ENCODE measurements around the gene TKFC. TPM values are rescaled to one million over a fixed set of nuclear protein-coding genes. Genes with fewer than 3 reads are reported as not detected.

TKFC gene
- total and polyA plus RNA-seq, 9 of the 15 experiments (the other 6 are each of a cell fraction or from before 2014, with no cell fraction given) = 2.0 to 61.7 (median 28.5) TPM

- no peak for TF ChIP-seq SAP30 (IDR thresholded peaks at IDR 0.05; ENCODE audit: borderline replicate concordance, insufficient read depth, low read depth, low read length, poor library complexity, severe bottlenecking)
- TF ChIP-seq JUND (IDR thresholded peaks at IDR 0.05; ENCODE audit: borderline replicate concordance, low read depth, low read length) = no peak
- TF ChIP-seq JUND (tag; IDR thresholded peaks at IDR 0.05; ENCODE audit: borderline replicate concordance, low read depth, low read length) = no peak; the same call in 2 of the 3 replicates
- TF ChIP-seq CTBP1 (IDR thresholded peaks at IDR 0.05; ENCODE audit: borderline replicate concordance) = peak; percentile 84
- TF ChIP-seq SAFB (IDR thresholded peaks at IDR 0.05; ENCODE audit: borderline replicate concordance, low read depth, low read length) = no peak
- TF ChIP-seq LEF1 (IDR thresholded peaks at IDR 0.05) = no peak; the same call in 1 of the 2 replicates
- TF ChIP-seq WHSC1 (IDR thresholded peaks at IDR 0.05; ENCODE audit: low read length) = no peak
- no peak; the same call in 1 of the 2 replicates for TF ChIP-seq ZNF24 (IDR thresholded peaks at IDR 0.05)
- no peak for TF ChIP-seq IFI16 (CRISPR knock-in tag; IDR thresholded peaks at IDR 0.05)
- no peak for TF ChIP-seq ZNF444 (CRISPR knock-in tag; IDR thresholded peaks at IDR 0.05)
- no peak for TF ChIP-seq POLR3G (IDR thresholded peaks at IDR 0.05; ENCODE audit: extremely low read depth, insufficient read length, insufficient replicate concordance)
- TF ChIP-seq ZNF561 (CRISPR knock-in tag; conservative IDR thresholded peaks at IDR 0.05) = no peak
- TF ChIP-seq GATAD2B (IDR thresholded peaks at IDR 0.05; ENCODE audit: borderline replicate concordance) = no peak
- TF ChIP-seq ZKSCAN1 (IDR thresholded peaks at IDR 0.05; ENCODE audit: low read depth, low read length) = no peak
- TF ChIP-seq ZNF146 (CRISPR knock-in tag; IDR thresholded peaks at IDR 0.05; ENCODE audit: unreplicated experiment) = no peak
- no peak for TF ChIP-seq ZNF316 (IDR thresholded peaks at IDR 0.05)
- TF ChIP-seq MLX (CRISPR knock-in tag; conservative IDR thresholded peaks at IDR 0.05) = no peak
- TF ChIP-seq SIN3B (IDR thresholded peaks at IDR 0.05; ENCODE audit: low read depth) = peak; percentile 73
- no peak for TF ChIP-seq KLF16 (IDR thresholded peaks at IDR 0.05)
- TF ChIP-seq ZNF140 (CRISPR knock-in tag; IDR thresholded peaks at IDR 0.05) = no peak
- TF ChIP-seq NR2F6 (CRISPR knock-in tag; IDR thresholded peaks at IDR 0.05) = no peak
- no peak for TF ChIP-seq HINFP (tag; conservative IDR thresholded peaks at IDR 0.05; ENCODE audit: low read depth)
- TF ChIP-seq RBM17 (IDR thresholded peaks at IDR 0.05; ENCODE audit: borderline replicate concordance, low read depth, low read length) = no peak
- no peak for TF ChIP-seq IRF1 (CRISPR knock-in tag; IDR thresholded peaks at IDR 0.05; ENCODE audit: borderline replicate concordance)
- TF ChIP-seq PYGO2 (tag; IDR thresholded peaks at IDR 0.05) = no peak
- no peak for TF ChIP-seq HDAC6 (IDR thresholded peaks at IDR 0.05; ENCODE audit: low read depth, low read length)
- TF ChIP-seq POLR2AphosphoS2 (IDR thresholded peaks at IDR 0.05; ENCODE audit: low read length) = no peak
- TF ChIP-seq U2AF2 (optimal IDR thresholded peaks at IDR 0.05; ENCODE audit: low read depth, low read length) = no peak
- no peak for TF ChIP-seq GTF2A2 (tag; IDR thresholded peaks at IDR 0.05)
These were observed at the start of gene TKFC, which contains the start of gene DDB1 (continued) for GRCh38 chr11:61332797-61333549.

All from K562 (cell line).